Measurements from ENCODE around the gene CLIP1. TPM values are rescaled to one million over a fixed set of nuclear protein-coding genes. Genes with fewer than 3 reads are reported as not detected.

Gene CLIP1
- total and polyA plus RNA-seq, 2 of the 4 experiments (the other 2 are of a cell fraction) = 38.0 to 54.8 TPM

DNA sequence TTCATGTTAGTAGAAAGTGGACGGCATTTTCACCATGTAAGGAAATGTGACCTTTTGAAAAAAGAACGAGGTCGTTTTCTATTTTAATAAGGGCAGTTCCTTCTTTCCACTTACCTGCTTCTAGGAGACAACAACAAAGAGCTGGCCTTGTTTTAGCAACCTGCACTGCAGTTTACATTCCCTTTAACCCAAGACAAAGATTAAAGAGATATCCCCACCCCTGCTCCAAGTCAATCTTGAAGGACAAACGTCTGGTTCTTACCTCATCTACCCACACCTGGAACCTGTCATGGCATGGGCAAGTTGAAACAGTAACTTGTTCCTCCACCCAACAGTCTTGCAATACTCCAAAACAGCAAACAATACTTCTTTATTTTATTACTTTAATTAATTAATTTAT lies 45.5 kb upstream of the CLIP1 start:
- H3K18ac ChIP-seq (ENCODE audit: low read depth, low read length) = no peak overlapping the region
- no TSS peak for BruUV-seq (replicated peaks)

More for the DNA sequence above, 45.5 kb upstream of the CLIP1 start:
- H3K4me3 ChIP-seq (ENCODE audit: insufficient read depth, low read depth, low read length) = no peak overlapping the region
- H3K9me1 ChIP-seq (ENCODE audit: insufficient read depth, low read length) = 0 out of 2 replicates have a peak, but pooled peaks cover 12% of the 10 kb centered on the region
- intact Hi-C loops (cut with micrococcal nuclease) = no loop called here
- H2BK120ac ChIP-seq (ENCODE audit: low read depth, low read length) = no peak overlapping the region
- no peak overlapping the region for H2BK20ac ChIP-seq (ENCODE audit: low read depth, low read length)
- H3K27ac ChIP-seq (ENCODE audit: insufficient read depth, low read length) = no peak overlapping the region
- H4K20me1 ChIP-seq (ENCODE audit: insufficient read depth, low read length) = no peaks in the 10 kb centered on the region; the same call in 1 of the 2 replicates
- H2AK9ac ChIP-seq (replicated peaks; ENCODE audit: low read depth, low read length, poor library complexity) = no peak overlapping the region
- in situ Hi-C loops (cut with MboI; ENCODE audit: low sequenced_read_pairs) = no loop called here
- dilution Hi-C loops (cut with HindIII; ENCODE audit: low sequenced_read_pairs, unreplicated experiment) = no loop called here
- H3K14ac ChIP-seq (replicated peaks; ENCODE audit: low read depth, low read length) = no peak overlapping the region
- H2AFZ ChIP-seq (replicated peaks; ENCODE audit: low read length, poor library complexity) = no peak overlapping the region
- POLR2A ChIA-PET (ENCODE audit: unreplicated experiment) = no interaction called here
- peaks cover 4% of the 10 kb centered on the region for H3K36me3 ChIP-seq (ENCODE audit: control insufficient read depth, insufficient read depth, low read length)
- 71% methylated on average over 2 of the region's 4 CpGs; no CpG with 5 or more reads in 1 of the 2 experiments for WGBS, 2 experiments (ENCODE audit: extremely low coverage in 2 of 2, insufficient read length in 1 of 2)
- H2BK15ac ChIP-seq (ENCODE audit: low read depth, low read length) = no peak overlapping the region
- CTCF ChIA-PET = no interaction called here
- no peaks in the 10 kb centered on the region for H3K9me3 ChIP-seq (ENCODE audit: control insufficient read depth, insufficient read depth, low read length)
- H4K91ac ChIP-seq (ENCODE audit: insufficient read depth, low read depth, low read length) = no peak overlapping the region
- DNase-seq = no peak
- no peak overlapping the region for H3K9ac ChIP-seq (ENCODE audit: low read depth, low read length)
- no peak overlapping the region for H4K5ac ChIP-seq (ENCODE audit: low read depth, low read length)
- no peak overlapping the region for H3K4me2 ChIP-seq (ENCODE audit: low read depth, low read length)
- TF ChIP-seq ELK1 (IDR thresholded peaks at IDR 0.05; ENCODE audit: borderline replicate concordance, low read depth, low read length) (no peak), RFX5 (IDR thresholded peaks at IDR 0.05; ENCODE audit: low read depth, low read length) (no peak), RAD21 (IDR thresholded peaks at IDR 0.05; ENCODE audit: low read length) (no peak), POLR2A (IDR thresholded peaks at IDR 0.05; ENCODE audit: low read depth, low read length) (no peak), BHLHE40 (IDR thresholded peaks at IDR 0.05; ENCODE audit: low read depth, low read length) (no peak)
- TF ChIP-seq, protein P1, sequence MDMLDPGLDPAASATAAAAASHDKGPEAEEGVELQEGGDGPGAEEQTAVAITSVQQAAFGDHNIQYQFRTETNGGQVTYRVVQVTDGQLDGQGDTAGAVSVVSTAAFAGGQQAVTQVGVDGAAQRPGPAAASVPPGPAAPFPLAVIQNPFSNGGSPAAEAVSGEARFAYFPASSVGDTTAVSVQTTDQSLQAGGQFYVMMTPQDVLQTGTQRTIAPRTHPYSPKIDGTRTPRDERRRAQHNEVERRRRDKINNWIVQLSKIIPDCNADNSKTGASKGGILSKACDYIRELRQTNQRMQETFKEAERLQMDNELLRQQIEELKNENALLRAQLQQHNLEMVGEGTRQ (IDR thresholded peaks at IDR 0.05; ENCODE audit: low read depth, low read length) = no peak
- ATAC-seq (ENCODE audit: low read depth) = no peak
- H3K4ac ChIP-seq (ENCODE audit: low read depth, low read length) = no peak overlapping the region
- no peak overlapping the region for H2BK5ac ChIP-seq (ENCODE audit: low read depth, low read length, poor library complexity, severe bottlenecking)
- peaks cover 3 to 11% of the 10 kb centered on the region in 2 experiments; a peak in 3 of 4 replicates for H3K79me1 ChIP-seq (ENCODE audit: low read depth in 1 of 2, low read length in 2 of 2)
- no peak overlapping the region for H2AK5ac ChIP-seq (ENCODE audit: low read depth, low read length)
- no peak overlapping the region for H3K56ac ChIP-seq (ENCODE audit: extremely low read depth, insufficient read depth, low read length)
- H3K27me3 ChIP-seq (ENCODE audit: control insufficient read depth, insufficient read depth, low read length) = no peaks in the 10 kb centered on the region
- no peak overlapping the region for H3K23ac ChIP-seq (ENCODE audit: low read depth, low read length)
- H4K8ac ChIP-seq (ENCODE audit: low read depth in 2 of 2, low read length in 2 of 2) = no peak overlapping the region
- H3K4me1 ChIP-seq (ENCODE audit: control insufficient read depth, insufficient read depth, low read length) = peaks cover 6% of the 10 kb centered on the region

Measured in IMR-90 (cell line).